ENCODE measurements around the gene PI4K2A.

GRCh38 chr10:97640868-97641811 is 669 bp downstream of the PI4K2A start:
- TF ChIP-seq, protein P1, sequence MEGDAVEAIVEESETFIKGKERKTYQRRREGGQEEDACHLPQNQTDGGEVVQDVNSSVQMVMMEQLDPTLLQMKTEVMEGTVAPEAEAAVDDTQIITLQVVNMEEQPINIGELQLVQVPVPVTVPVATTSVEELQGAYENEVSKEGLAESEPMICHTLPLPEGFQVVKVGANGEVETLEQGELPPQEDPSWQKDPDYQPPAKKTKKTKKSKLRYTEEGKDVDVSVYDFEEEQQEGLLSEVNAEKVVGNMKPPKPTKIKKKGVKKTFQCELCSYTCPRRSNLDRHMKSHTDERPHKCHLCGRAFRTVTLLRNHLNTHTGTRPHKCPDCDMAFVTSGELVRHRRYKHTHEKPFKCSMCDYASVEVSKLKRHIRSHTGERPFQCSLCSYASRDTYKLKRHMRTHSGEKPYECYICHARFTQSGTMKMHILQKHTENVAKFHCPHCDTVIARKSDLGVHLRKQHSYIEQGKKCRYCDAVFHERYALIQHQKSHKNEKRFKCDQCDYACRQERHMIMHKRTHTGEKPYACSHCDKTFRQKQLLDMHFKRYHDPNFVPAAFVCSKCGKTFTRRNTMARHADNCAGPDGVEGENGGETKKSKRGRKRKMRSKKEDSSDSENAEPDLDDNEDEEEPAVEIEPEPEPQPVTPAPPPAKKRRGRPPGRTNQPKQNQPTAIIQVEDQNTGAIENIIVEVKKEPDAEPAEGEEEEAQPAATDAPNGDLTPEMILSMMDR (IDR thresholded peaks at IDR 0.05): no peak
- TF ChIP-seq POLR2A (IDR thresholded peaks at IDR 0.05): no peak
